ENCODE data around the gene ACADVL.

The ACADVL gene

DNA sequence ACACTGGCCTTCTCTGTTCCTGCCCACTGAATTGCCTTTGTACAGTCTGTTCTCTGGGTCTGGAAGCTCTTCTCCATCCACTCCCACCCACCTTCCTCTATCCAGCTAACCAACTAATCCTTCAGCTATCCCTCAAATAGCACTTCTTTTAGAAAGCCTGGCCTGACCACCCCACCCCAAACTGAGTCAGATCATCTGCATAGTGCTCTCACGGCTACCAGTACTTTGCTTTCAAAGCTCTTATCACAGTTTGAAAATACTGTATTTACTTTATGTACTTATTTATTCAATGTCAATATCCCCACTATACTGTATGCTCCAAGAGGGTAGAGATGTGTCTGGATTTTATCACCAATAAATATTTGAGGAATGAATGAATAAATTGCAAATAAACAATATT, 47.0 kb downstream of the ACADVL start:
- Histone ChIP-seq H4K20me1 (ENCODE audit: insufficient read depth, low read length) (no peaks in the 10 kb centered on the region), H3K36me3 (ENCODE audit: insufficient read depth, low read length) (no peaks in the 10 kb centered on the region), H3K9ac (ENCODE audit: low read length) (no peak overlapping the region), H3K9me2 (ENCODE audit: low read depth, low read length) (no peaks in the 10 kb centered on the region), H3K4me2 (ENCODE audit: low read length) (no peak overlapping the region), H2AFZ (ENCODE audit: low read length) (no peak overlapping the region), H3K4me1 (ENCODE audit: insufficient read depth, low read length, severe bottlenecking) (peaks cover 7% of the 10 kb centered on the region), H3K79me2 (ENCODE audit: insufficient read depth, low read length) (no peaks in the 10 kb centered on the region), H3K27me3 (ENCODE audit: insufficient read depth, low read length) (peaks cover 6% of the 10 kb centered on the region; the same call in 1 of the 2 replicates), H3F3A (ENCODE audit: insufficient read depth, low read length) (no peaks in the 10 kb centered on the region), H3K27ac (ENCODE audit: low read depth, low read length, poor library complexity, severe bottlenecking) (no peak overlapping the region), H3K9me3 (ENCODE audit: low read length) (no peaks in the 10 kb centered on the region), H3K4me3 (ENCODE audit: low read depth, low read length, poor library complexity, severe bottlenecking) (no peak overlapping the region)
- TF ChIP-seq EZH2 (IDR thresholded peaks at IDR 0.05; ENCODE audit: borderline replicate concordance, low read length): no peak
- TF ChIP-seq CTCF (IDR thresholded peaks at IDR 0.05; ENCODE audit: low read length): no peak

All from OCI-LY1 (cell line).